Gastrocnemius medialis (tissue), 4 donors: Measurements from ENCODE around the gene RAB3C. TPM values are rescaled to one million over a fixed set of nuclear protein-coding genes. Genes with fewer than 3 reads are reported as not detected.

Experiments
- ATAC-seq, 2 donors: fragments of 150-250 bp; one replicate each; pipeline ENCODE4 v1.9.1; 2016
- DNase-seq, 2 donors: peaks; one replicate each; pipeline ENCODE4 v3.0.0-alpha.2; 2019
- H3K27ac ChIP-seq, 4 donors: fragments of 200-600 bp; sonication (generic); 1 replicate in 1 of 4; 2 replicates in 3 of 4; pipeline ENCODE4 v1.5.1; 2016 to 2018; ENCODE audit warnings: mild to moderate bottlenecking in 2 of 4, moderate library complexity in 1 of 4
- H3K27me3 ChIP-seq, 3 donors: fragments of 200-600 bp; sonication (generic) in 2 of 3; 1 replicate in 1 of 3; 2 replicates in 2 of 3; pipeline versions ENCODE4 v1.5.1 to v1.6.0; 2016 to 2019; ENCODE audit warnings: mild to moderate bottlenecking in 1 of 3, moderate library complexity in 1 of 3
- H3K36me3 ChIP-seq, 2 donors: fragments of 200-600 bp; sonication (generic) in 1 of 2; one replicate each; pipeline ENCODE4 v1.5.1; 2017 to 2018
- H3K4me1 ChIP-seq, 2 donors: fragments of 200-600 bp; sonication (generic) in 1 of 2; one replicate each; pipeline ENCODE4 v1.5.1; 2016 to 2017; ENCODE audit warnings: mild to moderate bottlenecking in 2 of 2
- H3K4me3 ChIP-seq, 4 donors: fragments of 200-600 bp; sonication (generic) in 3 of 4; 1 replicate in 1 of 4; 2 replicates in 3 of 4; pipeline ENCODE4 v1.5.1; 2016 to 2019; ENCODE audit warnings: mild to moderate bottlenecking in 2 of 4
- H3K9me3 ChIP-seq, 3 donors: fragments of 200-600 bp; sonication (generic) in 2 of 3; 1 replicate in 1 of 3; 2 replicates in 2 of 3; pipeline ENCODE4 v1.5.1; 2016 to 2019
- POLR2A ChIP-seq, 2 donors: fragments of 450-650 bp; IDR thresholded peaks; one replicate each; pipeline ENCODE4 v1.6.1; 2017; ENCODE audit warnings: antibody characterized with exemption in 2 of 2, mild to moderate bottlenecking in 2 of 2, moderate library complexity in 2 of 2
- in situ Hi-C, 4 donors: fragments of 200-750 bp; cut with MboI; loops; one replicate each; pipeline versions ENCODE4 v1.15.0 to v1.8.0; 2017; ENCODE audit warnings: low sequenced_read_pairs in 4 of 4
- intact Hi-C: fragments of 100-400 bp; cut with DNase I; formaldehyde crosslinking; loops from one replicate; pipeline ENCODE4 v1.15.1; 2023; ENCODE audit warnings: low total_unique reads
- total RNA-seq, 4 donors: library from RNA; depleted of rRNA; stranded (reverse); fragments of >200 nt; gene quantifications; one replicate each; pipeline versions ENCODE4 v1.1.0 to v1.2.3, GENCODE V29; 2016
- TF ChIP-seq, protein P1 (sequence below), 5 experiments: fragments of 450-650 bp in 3 of 5; fragments of 200-600 bp in 2 of 5; sonication (generic) in 2 of 5; IDR thresholded peaks in 4 of 5; conservative IDR thresholded peaks in 1 of 5; 1 replicate in 4 of 5; 2 replicates in 1 of 5; pipeline ENCODE4 v1.5.1; 2016 to 2019; ENCODE audit warnings: antibody characterized with exemption in 5 of 5, mild to moderate bottlenecking in 3 of 5, moderate library complexity in 3 of 5

RAB3C gene
- total RNA-seq, 4 donors from 2014 or later, result 0.02 to 0.73 (median 0.07) TPM

DNA sequence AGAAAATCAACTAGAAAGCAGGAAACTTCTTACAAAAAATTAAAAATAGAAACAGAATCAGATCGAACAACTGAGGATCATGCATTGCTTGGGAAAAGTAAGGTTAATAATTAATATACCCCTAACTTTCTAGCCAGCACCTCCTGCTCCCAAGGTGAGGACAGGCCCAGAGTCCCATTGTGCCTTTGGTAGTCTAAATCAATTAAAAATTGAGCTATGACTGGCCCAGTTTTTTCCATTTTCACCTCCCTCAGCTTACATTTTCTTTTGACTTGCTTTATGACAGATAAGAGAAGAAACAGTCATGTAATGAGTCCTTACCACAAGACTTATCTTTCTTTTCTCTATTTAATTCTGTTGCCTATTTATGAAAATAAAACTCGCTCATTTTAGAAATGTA, 182.2 kb downstream of the RAB3C start:
- H3K27ac ChIP-seq, result no peak overlapping the region
- no peak for ATAC-seq
- no peaks in the 10 kb centered on the region for H3K27me3 ChIP-seq
- H3K4me3 ChIP-seq, result no peak overlapping the region
- in situ Hi-C loops (no loop called here), intact Hi-C loops (no loop called here)
- no peaks in the 10 kb centered on the region for H3K9me3 ChIP-seq
- TF ChIP-seq, protein P1, sequence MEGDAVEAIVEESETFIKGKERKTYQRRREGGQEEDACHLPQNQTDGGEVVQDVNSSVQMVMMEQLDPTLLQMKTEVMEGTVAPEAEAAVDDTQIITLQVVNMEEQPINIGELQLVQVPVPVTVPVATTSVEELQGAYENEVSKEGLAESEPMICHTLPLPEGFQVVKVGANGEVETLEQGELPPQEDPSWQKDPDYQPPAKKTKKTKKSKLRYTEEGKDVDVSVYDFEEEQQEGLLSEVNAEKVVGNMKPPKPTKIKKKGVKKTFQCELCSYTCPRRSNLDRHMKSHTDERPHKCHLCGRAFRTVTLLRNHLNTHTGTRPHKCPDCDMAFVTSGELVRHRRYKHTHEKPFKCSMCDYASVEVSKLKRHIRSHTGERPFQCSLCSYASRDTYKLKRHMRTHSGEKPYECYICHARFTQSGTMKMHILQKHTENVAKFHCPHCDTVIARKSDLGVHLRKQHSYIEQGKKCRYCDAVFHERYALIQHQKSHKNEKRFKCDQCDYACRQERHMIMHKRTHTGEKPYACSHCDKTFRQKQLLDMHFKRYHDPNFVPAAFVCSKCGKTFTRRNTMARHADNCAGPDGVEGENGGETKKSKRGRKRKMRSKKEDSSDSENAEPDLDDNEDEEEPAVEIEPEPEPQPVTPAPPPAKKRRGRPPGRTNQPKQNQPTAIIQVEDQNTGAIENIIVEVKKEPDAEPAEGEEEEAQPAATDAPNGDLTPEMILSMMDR (IDR thresholded peaks at IDR 0.05 in 4 of 5, conservative IDR thresholded peaks at IDR 0.05 in 1 of 5), result no peak
- TF ChIP-seq POLR2A (IDR thresholded peaks at IDR 0.05), result no peak
- no peaks in the 10 kb centered on the region for H3K4me1 ChIP-seq
- no peaks in the 10 kb centered on the region for H3K36me3 ChIP-seq
- DNase-seq, result no peak

DNA sequence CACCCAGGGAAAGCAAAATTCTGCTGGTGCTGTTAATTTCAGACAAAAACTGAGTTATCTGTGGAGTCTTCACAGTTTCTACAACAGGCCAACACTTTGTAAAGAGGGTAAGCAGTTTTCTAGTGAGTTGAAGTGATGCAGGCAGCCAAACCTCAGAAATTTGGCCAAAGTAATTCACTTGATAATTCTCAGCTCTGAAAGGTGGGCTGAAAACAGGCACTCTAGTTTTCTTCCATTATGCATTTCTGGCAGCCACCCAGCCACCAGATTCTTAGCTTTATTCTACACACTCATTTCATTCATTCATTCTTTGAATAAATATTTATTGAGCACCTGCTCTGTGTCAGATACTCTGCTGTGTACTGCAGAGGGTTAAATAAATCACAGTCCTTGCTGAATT, 184.2 kb downstream of the RAB3C start:
- no peak overlapping the region for H3K27ac ChIP-seq
- no peaks in the 10 kb centered on the region for H3K36me3 ChIP-seq
- no peak for ATAC-seq
- no peaks in the 10 kb centered on the region for H3K4me1 ChIP-seq
- in situ Hi-C loops (no loop called here), intact Hi-C loops (no loop called here)
- H3K27me3 ChIP-seq, result no peaks in the 10 kb centered on the region
- TF ChIP-seq POLR2A (IDR thresholded peaks at IDR 0.05), result no peak
- TF ChIP-seq, protein P1 (IDR thresholded peaks at IDR 0.05 in 4 of 5, conservative IDR thresholded peaks at IDR 0.05 in 1 of 5), result no peak
- no peaks in the 10 kb centered on the region for H3K9me3 ChIP-seq
- DNase-seq, result no peak
- H3K4me3 ChIP-seq, result no peak overlapping the region

DNA sequence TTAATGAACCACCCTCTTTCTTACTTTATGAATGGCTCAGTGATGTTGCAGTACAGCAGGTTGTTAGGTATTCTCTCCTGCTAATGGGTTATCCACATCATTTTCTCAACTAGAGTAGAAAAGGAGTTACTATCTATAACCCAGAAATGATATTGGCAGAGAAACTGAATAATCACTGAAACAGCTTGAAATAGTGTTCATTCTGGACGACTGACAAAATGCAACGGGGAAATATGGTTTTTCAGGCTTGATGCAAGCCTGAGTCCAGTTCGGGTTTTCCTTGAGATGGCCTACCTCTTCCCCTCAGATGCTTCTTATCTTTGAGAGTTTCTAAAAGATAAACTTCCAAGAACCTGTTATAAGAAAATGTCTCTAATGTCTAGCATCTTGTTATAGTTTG, 187.3 kb downstream of the RAB3C start:
- Histone ChIP-seq H3K4me3 (no peak overlapping the region), H3K36me3 (no peaks in the 10 kb centered on the region), H3K9me3 (no peaks in the 10 kb centered on the region), H3K27me3 (no peaks in the 10 kb centered on the region), H3K27ac (no peak overlapping the region), H3K4me1 (no peaks in the 10 kb centered on the region)
- TF ChIP-seq, protein P1 (IDR thresholded peaks at IDR 0.05 in 4 of 5, conservative IDR thresholded peaks at IDR 0.05 in 1 of 5), result no peak
- TF ChIP-seq POLR2A (IDR thresholded peaks at IDR 0.05), result no peak
- ATAC-seq (no peak), DNase-seq (no peak)
- intact Hi-C loops (no loop called here), in situ Hi-C loops (no loop called here)

DNA sequence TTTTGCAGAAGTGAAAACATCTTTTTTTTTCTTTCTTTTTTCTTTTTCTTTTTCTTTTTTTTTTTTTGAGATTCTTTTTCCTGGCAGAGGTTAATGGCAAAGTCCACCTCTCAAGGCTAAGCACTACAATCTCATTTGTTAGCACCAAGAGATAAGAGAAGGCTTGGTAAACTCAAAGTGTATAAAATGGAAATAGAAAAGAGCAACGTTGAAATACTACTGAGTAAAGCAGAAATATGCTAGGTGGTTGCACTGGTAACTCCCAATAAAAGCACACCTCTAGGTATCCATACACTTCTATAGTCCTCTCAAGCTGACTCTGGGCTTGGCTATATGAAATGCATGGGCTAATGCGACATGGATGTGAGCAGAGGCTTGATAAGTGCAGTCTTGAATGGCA, 188.9 kb downstream of the RAB3C start:
- TF ChIP-seq, protein P1 (IDR thresholded peaks at IDR 0.05 in 4 of 5, conservative IDR thresholded peaks at IDR 0.05 in 1 of 5), result no peak
- no peak for TF ChIP-seq POLR2A (IDR thresholded peaks at IDR 0.05)
- Histone ChIP-seq H3K27me3 (no peaks in the 10 kb centered on the region), H3K36me3 (no peaks in the 10 kb centered on the region), H3K9me3 (no peaks in the 10 kb centered on the region), H3K4me1 (no peaks in the 10 kb centered on the region), H3K4me3 (no peak overlapping the region), H3K27ac (no peak overlapping the region)
- ATAC-seq (no peak), DNase-seq (no peak)
- in situ Hi-C loops (no loop called here), intact Hi-C loops (no loop called here)

DNA sequence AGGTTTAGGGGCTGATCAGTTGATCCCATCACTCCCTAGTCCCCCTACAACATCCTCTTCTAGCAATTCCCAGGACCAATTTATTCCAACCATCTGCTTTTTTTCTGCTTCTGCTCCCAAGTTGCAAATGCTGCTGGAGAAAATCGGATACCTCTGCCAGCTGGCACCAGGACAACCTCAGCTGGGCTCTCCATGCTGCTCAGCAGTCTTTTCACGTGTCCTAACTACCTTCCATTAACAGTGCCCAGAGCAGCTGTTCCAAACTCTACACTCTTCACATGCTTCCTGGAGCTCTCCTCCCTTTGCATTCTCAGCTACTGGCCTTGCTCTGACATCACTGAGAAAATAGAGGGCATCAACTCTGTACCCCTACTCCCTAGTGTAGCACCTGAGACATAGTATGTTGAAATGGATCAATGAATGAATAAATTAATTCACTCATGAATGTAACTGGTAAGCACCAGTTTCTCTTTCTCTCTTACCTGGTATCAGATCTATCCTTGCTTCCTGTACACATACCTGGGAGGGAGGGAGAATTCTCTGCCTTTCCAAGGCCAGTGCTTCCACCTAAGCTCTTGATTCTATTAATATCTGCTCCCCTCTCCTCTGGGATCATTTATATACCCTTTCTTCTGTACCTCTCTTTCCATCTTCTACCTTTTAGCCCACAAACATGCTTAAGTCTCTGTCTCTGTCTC, 191.0 kb downstream of the RAB3C start:
- no peaks in the 10 kb centered on the region for H3K4me1 ChIP-seq
- DNase-seq (no peak), ATAC-seq (no peak)
- intact Hi-C loops (no loop called here), in situ Hi-C loops (no loop called here)
- H3K27ac ChIP-seq, result no peak overlapping the region
- TF ChIP-seq POLR2A (IDR thresholded peaks at IDR 0.05), result no peak
- TF ChIP-seq, protein P1 (IDR thresholded peaks at IDR 0.05 in 4 of 5, conservative IDR thresholded peaks at IDR 0.05 in 1 of 5), result no peak
- H3K36me3 ChIP-seq, result no peaks in the 10 kb centered on the region
- no peaks in the 10 kb centered on the region for H3K9me3 ChIP-seq
- no peaks in the 10 kb centered on the region for H3K27me3 ChIP-seq
- no peak overlapping the region for H3K4me3 ChIP-seq
